ENCODE results near the gene MRPL53.
A peak's percentile ranks its signal among the peaks of the same experiment; 100 is the strongest.

MRPL53 gene

DNA sequence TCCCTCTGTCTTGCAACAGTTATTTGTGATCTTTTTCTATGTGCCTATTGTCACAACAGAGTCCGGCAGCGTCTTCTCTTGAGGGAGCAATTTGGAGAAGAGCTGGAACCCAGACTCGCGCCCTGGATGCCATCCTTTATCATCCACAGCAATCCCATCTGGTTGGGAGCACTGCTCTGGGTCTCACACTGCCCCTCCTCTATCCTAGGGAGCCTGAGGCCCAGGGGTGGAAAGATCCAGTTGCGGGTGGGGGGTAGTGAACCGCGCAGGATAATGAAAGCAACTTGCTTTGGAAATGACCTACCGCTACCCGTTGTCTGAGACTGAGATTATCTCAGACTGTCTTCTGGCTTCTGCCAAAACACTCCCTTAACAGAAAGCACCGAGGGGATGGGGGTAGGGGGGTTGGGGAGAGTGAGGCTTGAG lies 13.5 kb downstream of the MRPL53 start:
- peaks cover 6 to 48% (median 33%) of the 10 kb centered on the region in 4 experiments for H3K4me1 ChIP-seq (ENCODE audit: control extremely low read depth in 1 of 4, control insufficient read depth in 4 of 4, insufficient read depth in 4 of 4, low read length in 3 of 4)
- no peaks in the 10 kb centered on the region for H3K27me3 ChIP-seq (replicated peaks in 2 of 5; ENCODE audit: control insufficient read depth in 4 of 5, insufficient read depth in 5 of 5, low read length in 4 of 5)
- DNase-seq, result peak in 2 of 3 donors; percentile 32 to 40
- ChIA-PET POLR2A (interaction anchor here (0.5 to 3.1 kb wide), 6 partner anchors 13 to 764 kb away, joined by 3 to 16 read pairs (median 6); partner anchors contain the start of genes AUP1, CCDC142, HTRA2 and LOXL3), CTCF (interaction anchor here (0.8 to 8.2 kb wide), 10 partner anchors 9 to 129 kb away, joined by 3 to 59 read pairs (median 4); partner anchors contain the start of genes CCDC142, HTRA2, MRPL53 and TTC31)
- H3K36me3 ChIP-seq (ENCODE audit: control insufficient read depth in 4 of 4, insufficient read depth in 4 of 4, low read length in 3 of 4), result peaks cover 4 to 30% (median 19%) of the 10 kb centered on the region in 4 experiments
- H3K9me3 ChIP-seq (ENCODE audit: control extremely low read depth in 1 of 5, control insufficient read depth in 4 of 5, insufficient read depth in 2 of 5, low read depth in 1 of 5, low read length in 4 of 5), result no peaks in the 10 kb centered on the region
- 0% methylated on average over 2 of the region's 10 CpGs for WGBS (ENCODE audit: insufficient coverage)
- H3K4me3 ChIP-seq (ENCODE audit: control insufficient read depth in 1 of 7, extremely low read depth in 1 of 7, insufficient read depth in 4 of 7, low read depth in 2 of 7, low read length in 6 of 7), result peak overlapping the region; percentile 38 to 98 (median 84)
- H3K27ac ChIP-seq (ENCODE audit: insufficient read depth in 1 of 2, low read depth in 1 of 2, low read length in 2 of 2, poor library complexity in 1 of 2, severe bottlenecking in 2 of 2), result peak overlapping the region; percentile 80

GRCh38 chr2:74458132-74458937 lies 14.1 kb downstream of the MRPL53 start, which contains the start of gene WBP1:
TSS of gene WBP1 (plus strand) at chr2:74458438. CDS start at chr2:74458603, 165 bp downstream.
- POLR2A ChIA-PET, result interaction anchor here (0.5 to 3.1 kb wide), 11 partner anchors 14 to 763 kb away, joined by 3 to 16 read pairs (median 5); partner anchors contain the start of genes AUP1, C2orf81, CCDC142 and HTRA2
- Histone ChIP-seq H3K4me1 (ENCODE audit: control extremely low read depth in 1 of 4, control insufficient read depth in 4 of 4, insufficient read depth in 4 of 4, low read length in 3 of 4) (peaks cover 6 to 48% (median 33%) of the 10 kb centered on the region in 4 experiments), H3K27me3 (replicated peaks in 2 of 5; ENCODE audit: control insufficient read depth in 4 of 5, insufficient read depth in 5 of 5, low read length in 4 of 5) (no peaks in the 10 kb centered on the region), H3K9me3 (ENCODE audit: control extremely low read depth in 1 of 5, control insufficient read depth in 4 of 5, insufficient read depth in 2 of 5, low read depth in 1 of 5, low read length in 4 of 5) (no peaks in the 10 kb centered on the region), H3K36me3 (ENCODE audit: control insufficient read depth in 4 of 4, insufficient read depth in 4 of 4, low read length in 3 of 4) (peaks cover 4 to 30% (median 19%) of the 10 kb centered on the region in 4 experiments), H3K4me3 (ENCODE audit: control insufficient read depth in 1 of 7, extremely low read depth in 1 of 7, insufficient read depth in 4 of 7, low read depth in 2 of 7, low read length in 6 of 7) (peak within 1 kb of the TSS; percentile 49 to 98 (median 84)), H3K27ac (ENCODE audit: insufficient read depth in 1 of 2, low read depth in 1 of 2, low read length in 2 of 2, poor library complexity in 1 of 2, severe bottlenecking in 2 of 2) (peak within 1 kb of the TSS; percentile 88 to 94)
- peak; percentile 100 for DNase-seq
- WGBS (ENCODE audit: insufficient coverage), result under 1% methylated on average over 14 of the region's 38 CpGs
- CTCF ChIA-PET, result interaction anchor here (0.5 to 8.2 kb wide), 12 partner anchors 9 to 130 kb away, joined by 3 to 59 read pairs (median 4); partner anchors contain the start of genes CCDC142, HTRA2, MRPL53 and TTC31

DNA sequence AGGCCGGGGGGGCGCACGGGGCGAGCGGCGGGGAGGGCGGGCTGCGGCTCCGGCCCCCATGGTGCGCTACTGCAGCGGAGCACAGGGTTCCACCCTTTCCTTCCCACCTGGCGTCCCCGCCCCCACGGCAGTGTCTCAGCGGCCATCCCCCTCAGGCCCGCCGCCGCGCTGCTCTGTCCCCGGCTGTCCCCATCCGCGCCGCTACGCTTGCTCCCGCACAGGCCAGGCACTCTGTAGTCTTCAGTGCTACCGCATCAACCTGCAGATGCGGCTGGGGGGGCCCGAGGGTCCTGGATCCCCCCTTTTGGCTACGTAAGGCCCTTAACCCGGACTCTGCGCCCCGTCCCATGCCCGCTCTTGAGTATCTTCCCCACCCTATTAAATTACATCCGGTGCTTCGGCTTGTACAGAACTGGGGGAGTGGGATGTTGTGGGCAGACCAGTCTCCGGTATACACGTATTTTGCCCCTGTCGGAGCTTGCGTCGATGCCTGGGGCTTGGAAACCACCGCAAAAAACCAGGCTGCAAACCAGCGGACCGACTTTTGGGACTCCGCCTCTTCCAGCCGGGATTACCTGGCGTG lies 14.8 kb downstream of the MRPL53 start:
- ChIA-PET POLR2A (interaction anchor here (0.7 to 3.1 kb wide), 8 partner anchors 15 to 309 kb away, joined by 3 to 16 read pairs (median 6); partner anchors contain the start of genes AUP1, C2orf81, CCDC142 and HTRA2), CTCF (interaction anchor here (0.7 to 8.2 kb wide), 14 partner anchors 10 to 131 kb away, joined by 3 to 59 read pairs (median 6); partner anchors contain the start of genes CCDC142, HTRA2, MRPL53 and RTKN)
- Histone ChIP-seq H3K27me3 (replicated peaks in 2 of 5; ENCODE audit: control insufficient read depth in 4 of 5, insufficient read depth in 5 of 5, low read length in 4 of 5) (no peaks in the 10 kb centered on the region), H3K4me3 (ENCODE audit: control insufficient read depth in 1 of 7, extremely low read depth in 1 of 7, insufficient read depth in 4 of 7, low read depth in 2 of 7, low read length in 6 of 7) (peak overlapping the region; percentile 49 to 98 (median 84)), H3K27ac (ENCODE audit: insufficient read depth in 1 of 2, low read depth in 1 of 2, low read length in 2 of 2, poor library complexity in 1 of 2, severe bottlenecking in 2 of 2) (peak overlapping the region; percentile 88 to 94), H3K36me3 (ENCODE audit: control insufficient read depth in 4 of 4, insufficient read depth in 4 of 4, low read length in 3 of 4) (peaks cover 0 to 23% (median 12%) of the 10 kb centered on the region in 4 experiments), H3K4me1 (ENCODE audit: control extremely low read depth in 1 of 4, control insufficient read depth in 4 of 4, insufficient read depth in 4 of 4, low read length in 3 of 4) (peaks cover 6 to 51% (median 36%) of the 10 kb centered on the region in 4 experiments), H3K9me3 (ENCODE audit: control extremely low read depth in 1 of 5, control insufficient read depth in 4 of 5, insufficient read depth in 2 of 5, low read depth in 1 of 5, low read length in 4 of 5) (no peaks in the 10 kb centered on the region)
- DNase-seq, result peak in 1 of 3 donors; percentile 76
- WGBS (ENCODE audit: insufficient coverage), result 0% methylated on average over 27 of the region's 46 CpGs

DNA sequence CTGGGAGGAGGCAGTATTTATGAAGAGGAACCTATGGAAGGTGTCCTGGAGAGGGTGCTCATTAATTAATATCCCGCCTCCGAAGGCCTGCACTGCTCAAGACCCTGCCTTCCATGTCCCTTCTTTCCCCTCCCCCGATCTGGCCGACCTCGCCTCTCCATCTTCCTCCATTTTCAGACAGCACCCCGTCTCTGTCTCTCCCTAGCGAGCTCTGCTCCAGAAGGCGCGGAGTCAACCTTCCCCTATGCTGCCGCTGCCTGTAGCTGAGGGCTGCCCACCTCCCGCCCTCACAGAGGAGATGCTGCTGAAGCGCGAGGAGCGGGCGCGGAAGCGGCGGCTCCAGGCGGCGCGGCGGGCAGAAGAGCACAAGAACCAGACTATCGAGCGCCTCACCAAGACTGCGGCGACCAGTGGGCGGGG lies 15.3 kb downstream of the MRPL53 start:
- no peak for DNase-seq
- under 1% methylated on average over 24 of the region's 27 CpGs for WGBS (ENCODE audit: insufficient coverage)
- no peaks in the 10 kb centered on the region for H3K27me3 ChIP-seq (replicated peaks in 2 of 5; ENCODE audit: control insufficient read depth in 4 of 5, insufficient read depth in 5 of 5, low read length in 4 of 5)
- H3K4me1 ChIP-seq (ENCODE audit: control extremely low read depth in 1 of 4, control insufficient read depth in 4 of 4, insufficient read depth in 4 of 4, low read length in 3 of 4), result peaks cover 6 to 56% (median 41%) of the 10 kb centered on the region in 4 experiments
- peak overlapping the region in 1 of 2 experiments; percentile 94 for H3K27ac ChIP-seq (ENCODE audit: insufficient read depth in 1 of 2, low read depth in 1 of 2, low read length in 2 of 2, poor library complexity in 1 of 2, severe bottlenecking in 2 of 2)
- H3K36me3 ChIP-seq (ENCODE audit: control insufficient read depth in 4 of 4, insufficient read depth in 4 of 4, low read length in 3 of 4), result peaks cover 0 to 18% (median 8%) of the 10 kb centered on the region in 4 experiments
- H3K9me3 ChIP-seq (ENCODE audit: control extremely low read depth in 1 of 5, control insufficient read depth in 4 of 5, insufficient read depth in 2 of 5, low read depth in 1 of 5, low read length in 4 of 5), result no peaks in the 10 kb centered on the region
- peak overlapping the region; percentile 49 to 98 (median 77) for H3K4me3 ChIP-seq (ENCODE audit: control insufficient read depth in 1 of 7, extremely low read depth in 1 of 7, insufficient read depth in 4 of 7, low read depth in 2 of 7, low read length in 6 of 7)
- POLR2A ChIA-PET, result interaction anchor here (0.9 to 3.1 kb wide), 6 partner anchors 15 to 53 kb away, joined by 3 to 16 read pairs (median 8); partner anchors contain the start of genes C2orf81, CCDC142, MRPL53 and RTKN
- CTCF ChIA-PET, result interaction anchor here (1.0 to 8.2 kb wide), 12 partner anchors 16 to 131 kb away, joined by 3 to 59 read pairs (median 6); partner anchors contain the start of genes CCDC142, HTRA2, MRPL53 and RTKN

GRCh38 chr2:74454654-74455511 lies 17.6 kb downstream of the MRPL53 start, which contains the start of gene INO80B:
TSS of gene INO80B (plus strand) at chr2:74455087. CDS start at chr2:74455117, 30 bp downstream.
- ChIA-PET CTCF (interaction anchor here (0.7 to 8.2 kb wide), 14 partner anchors 10 to 130 kb away, joined by 3 to 59 read pairs (median 4); partner anchors contain the start of genes CCDC142, MOGS, MRPL53 and TTC31), POLR2A (interaction anchor here (0.6 to 1.6 kb wide), 6 partner anchors 10 to 74 kb away, joined by 3 to 6 read pairs (median 4); partner anchors contain the start of gene MRPL53)
- peaks cover 6 to 57% (median 42%) of the 10 kb centered on the region in 4 experiments for H3K4me1 ChIP-seq (ENCODE audit: control extremely low read depth in 1 of 4, control insufficient read depth in 4 of 4, insufficient read depth in 4 of 4, low read length in 3 of 4)
- peak within 1 kb of the TSS; percentile 70 to 83 for H3K27ac ChIP-seq (ENCODE audit: insufficient read depth in 1 of 2, low read depth in 1 of 2, low read length in 2 of 2, poor library complexity in 1 of 2, severe bottlenecking in 2 of 2)
- H3K4me3 ChIP-seq (ENCODE audit: control insufficient read depth in 1 of 7, extremely low read depth in 1 of 7, insufficient read depth in 4 of 7, low read depth in 2 of 7, low read length in 6 of 7), result peak within 1 kb of the TSS; percentile 72 to 97 (median 83)
- peak; percentile 99 for DNase-seq
- H3K9me3 ChIP-seq (ENCODE audit: control extremely low read depth in 1 of 5, control insufficient read depth in 4 of 5, insufficient read depth in 2 of 5, low read depth in 1 of 5, low read length in 4 of 5), result no peaks in the 10 kb centered on the region
- H3K27me3 ChIP-seq (replicated peaks in 2 of 5; ENCODE audit: control insufficient read depth in 4 of 5, insufficient read depth in 5 of 5, low read length in 4 of 5), result no peaks in the 10 kb centered on the region
- H3K36me3 ChIP-seq (ENCODE audit: control insufficient read depth in 4 of 4, insufficient read depth in 4 of 4, low read length in 3 of 4), result peaks cover 0 to 3% (median 0%) of the 10 kb centered on the region in 4 experiments
- WGBS (ENCODE audit: insufficient coverage), result 0% methylated on average over 34 of the region's 40 CpGs

All from common myeloid progenitor, CD34-positive (primary cell).